H1 (cell line): ENCODE data around the gene GNG4. TPM values are rescaled to one million over a fixed set of nuclear protein-coding genes. Genes with fewer than 3 reads are reported as not detected.

Source experiments
- CTCF ChIA-PET: fragments of 300-600 bp; sonication (Branson Sonifier 250); formaldehyde crosslinking; loops from one replicate; lab custom pipeline; 2021; ENCODE audit not compliant: partially characterized antibody; lab: Charles Lee
- POLR2A ChIA-PET: fragments of 300-600 bp; sonication (Branson Sonifier 250); formaldehyde crosslinking; loops from one replicate; lab custom pipeline; 2021; ENCODE audit warnings: inconsistent platforms; ENCODE audit not compliant: partially characterized antibody; lab: Charles Lee
- DNase-seq, 2 experiments: peaks; one replicate each; pipeline versions ENCODE4 v3.0.0 to v3.0.0-alpha.2; 2010 to 2022; ENCODE audit warnings: low spot score in 2 of 2, low read depth in 1 of 2, mixed read lengths in 1 of 2
- FAIRE-seq: peaks from 2 replicates; lab custom pipeline; 2011; peaks lifted over from hg19 to GRCh38; lab: Jason Lieb, UNC
- H2AFZ ChIP-seq: 2 replicates; pipeline ENCODE4 v1.8.1; 2012; ENCODE audit warnings: low read length, inconsistent platforms
- H2AK5ac ChIP-seq: 2 replicates; pipeline ENCODE4 v1.6.1; 2013; ENCODE audit warnings: low read depth, low read length
- H2BK120ac ChIP-seq: replicated peaks from 2 replicates; pipeline ENCODE3; 2013; ENCODE audit warnings: low read depth, low read length, inconsistent platforms
- H2BK12ac ChIP-seq: 2 replicates; pipeline ENCODE4 v1.6.1; 2013; ENCODE audit warnings: low read depth, low read length
- H2BK15ac ChIP-seq: 2 replicates; pipeline ENCODE4 v1.6.1; 2013; ENCODE audit warnings: low read length
- H2BK20ac ChIP-seq: 2 replicates; pipeline ENCODE4 v1.6.1; 2013; ENCODE audit warnings: low read length
- H2BK5ac ChIP-seq: 2 replicates; pipeline ENCODE4 v1.6.1; 2013; ENCODE audit warnings: low read depth, low read length
- H3K14ac ChIP-seq: 2 replicates; pipeline ENCODE4 v1.6.1; 2013; ENCODE audit warnings: inconsistent platforms; ENCODE audit not compliant: insufficient read length
- H3K18ac ChIP-seq: 2 replicates; pipeline ENCODE4 v1.6.1; 2013; ENCODE audit warnings: low read length; ENCODE audit errors: extremely low read depth
- H3K23ac ChIP-seq: 2 replicates; pipeline ENCODE4 v1.6.1; 2013; ENCODE audit warnings: inconsistent platforms; ENCODE audit not compliant: insufficient read length
- H3K23me2 ChIP-seq: 2 replicates; pipeline ENCODE4 v1.6.1; 2013; ENCODE audit warnings: low read depth, low read length
- H3K27ac ChIP-seq: 2 replicates; pipeline ENCODE4 v1.6.1; 2011; ENCODE audit warnings: low read depth, low read length, inconsistent platforms
- H3K27me3 ChIP-seq, 4 experiments: replicated peaks in 1 of 4; 1 replicate in 1 of 4; 2 replicates in 3 of 4; pipeline versions ENCODE4 v1.6.1 to v1.8.1; 2011 to 2013; ENCODE audit warnings: low read length in 3 of 4, mild to moderate bottlenecking in 3 of 4, inconsistent platforms in 2 of 4, mixed read lengths in 2 of 4, moderate library complexity in 1 of 4; ENCODE audit not compliant: control insufficient read depth in 3 of 4, insufficient read depth in 3 of 4; ENCODE audit errors: extremely low read depth in 1 of 4
- H3K36me3 ChIP-seq, 4 experiments: 2 replicates each; pipeline versions ENCODE4 v1.6.1 to v1.8.1; 2011 to 2013; ENCODE audit warnings: mild to moderate bottlenecking in 4 of 4, low read length in 3 of 4, moderate library complexity in 2 of 4, control low read depth in 1 of 4, inconsistent platforms in 1 of 4; ENCODE audit not compliant: insufficient read depth in 4 of 4, control insufficient read depth in 2 of 4
- H3K4ac ChIP-seq: replicated peaks from 2 replicates; pipeline ENCODE3; 2013; ENCODE audit warnings: low read length, low read depth, mixed read lengths, inconsistent platforms; ENCODE audit not compliant: insufficient read length
- H3K4me1 ChIP-seq, 4 experiments: replicated peaks in 1 of 4; 1 replicate in 1 of 4; 2 replicates in 3 of 4; pipeline versions ENCODE4 v1.6.1 to v1.8.1; 2011 to 2013; ENCODE audit warnings: low read length in 3 of 4, inconsistent platforms in 2 of 4, mixed read lengths in 1 of 4; ENCODE audit not compliant: insufficient read depth in 4 of 4, control insufficient read depth in 3 of 4
- H3K4me2 ChIP-seq, 2 experiments: 2 replicates each; pipeline versions ENCODE4 v1.6.1 to v1.8.1; 2011 to 2013; ENCODE audit warnings: low read depth in 2 of 2, low read length in 2 of 2, control low read depth in 1 of 2, inconsistent platforms in 1 of 2, mild to moderate bottlenecking in 1 of 2; ENCODE audit not compliant: insufficient read depth in 1 of 2
- H3K4me3 ChIP-seq, 4 experiments: fragments of 200-600, 300-600 bp in 1 of 4; sonication (generic), shearing (Covaris generic), sonication (Bioruptor Twin) in 1 of 4; 2 replicates each; pipeline versions ENCODE4 v1.5.1 to v1.8.1; 2011 to 2016; ENCODE audit warnings: low read length in 4 of 4, low read depth in 3 of 4, control low read depth in 2 of 4, inconsistent platforms in 2 of 4, mild to moderate bottlenecking in 2 of 4, mixed read lengths in 1 of 4, moderate library complexity in 1 of 4; ENCODE audit not compliant: insufficient read depth in 2 of 4; ENCODE audit errors: extremely low read depth in 1 of 4
- H3K56ac ChIP-seq: replicated peaks from 2 replicates; pipeline ENCODE3; 2013; ENCODE audit warnings: low read depth, mild to moderate bottlenecking, mixed read lengths, low read length, inconsistent platforms; ENCODE audit not compliant: insufficient read length
- H3K79me1 ChIP-seq: 2 replicates; pipeline ENCODE4 v1.6.1; 2013; ENCODE audit warnings: low read depth, low read length, control low read depth
- H3K79me2 ChIP-seq, 2 experiments: 2 replicates each; pipeline versions ENCODE4 v1.6.1 to v1.8.1; 2012 to 2013; ENCODE audit warnings: low read length in 2 of 2, mild to moderate bottlenecking in 2 of 2, inconsistent platforms in 1 of 2; ENCODE audit not compliant: insufficient read depth in 2 of 2, control insufficient read depth in 1 of 2
- H3K9ac ChIP-seq, 4 experiments: replicated peaks in 1 of 4; 1 replicate in 1 of 4; 2 replicates in 3 of 4; pipeline versions ENCODE4 v1.6.1 to v1.8.1; 2011 to 2013; ENCODE audit warnings: low read depth in 3 of 4, low read length in 3 of 4, control low read depth in 2 of 4, mild to moderate bottlenecking in 2 of 4, moderate library complexity in 2 of 4, inconsistent platforms in 1 of 4; ENCODE audit errors: extremely low read depth in 1 of 4
- H3K9me3 ChIP-seq, 2 experiments: 2 replicates each; pipeline versions ENCODE4 v1.6.1 to v1.8.1; 2012 to 2013; ENCODE audit warnings: mild to moderate bottlenecking in 2 of 2, moderate library complexity in 2 of 2, control low read depth in 1 of 2, inconsistent platforms in 1 of 2, low read depth in 1 of 2, low read length in 1 of 2, mixed read lengths in 1 of 2; ENCODE audit not compliant: insufficient read depth in 2 of 2
- H4K20me1 ChIP-seq, 2 experiments: replicated peaks in 1 of 2; 2 replicates each; pipeline versions ENCODE3 to v1.8.1; 2011 to 2013; ENCODE audit warnings: inconsistent platforms in 2 of 2, low read length in 2 of 2, mild to moderate bottlenecking in 1 of 2; ENCODE audit not compliant: insufficient read depth in 2 of 2, control insufficient read depth in 1 of 2
- H4K5ac ChIP-seq: 2 replicates; pipeline ENCODE4 v1.6.1; 2013; ENCODE audit warnings: low read length, low read depth, mixed read lengths, inconsistent platforms; ENCODE audit not compliant: insufficient read length
- H4K8ac ChIP-seq: 2 replicates; pipeline ENCODE4 v1.8.0; 2013; ENCODE audit warnings: mild to moderate bottlenecking, moderate library complexity, low read length, inconsistent platforms; ENCODE audit not compliant: insufficient read depth; ENCODE audit errors: extremely low read depth
- H4K91ac ChIP-seq: replicated peaks from 2 replicates; pipeline ENCODE3; 2013; ENCODE audit warnings: low read length, mixed read lengths, inconsistent platforms; ENCODE audit not compliant: insufficient read length
- ASH2L ChIP-seq: fragments of 200-600, 300-600 bp; sonication (generic); IDR thresholded peaks from one replicate; pipeline ENCODE4 v1.7.1; 2017; ENCODE audit warnings: low read length
- CHD2 ChIP-seq: IDR thresholded peaks from 2 replicates; pipeline ENCODE4 v1.6.1; 2012; ENCODE audit warnings: low read length, improper control_type of control experiment
- KDM1A ChIP-seq: fragments of 200-600, 300-600 bp; sonication (generic); IDR thresholded peaks from 2 replicates; pipeline ENCODE4 v1.7.1; 2016; ENCODE audit warnings: mild to moderate bottlenecking, low read length, borderline replicate concordance
- KDM4A ChIP-seq: IDR thresholded peaks from one replicate; pipeline ENCODE4 v1.7.1; 2012; ENCODE audit warnings: low read depth, mild to moderate bottlenecking, moderate library complexity, low read length, inconsistent platforms; ENCODE audit not compliant: severe bottlenecking
- KDM5A ChIP-seq: fragments of 200-600 bp; IDR thresholded peaks from 2 replicates; pipeline ENCODE4 v1.7.1; 2012; ENCODE audit warnings: mild to moderate bottlenecking, low read length, inconsistent platforms, mixed read lengths
- SP2 ChIP-seq: IDR thresholded peaks from 2 replicates; pipeline ENCODE4 v1.6.1; 2012; ENCODE audit warnings: mild to moderate bottlenecking, low read length, inconsistent platforms
- SP4 ChIP-seq: IDR thresholded peaks from 2 replicates; pipeline ENCODE4 v1.6.1; 2012; ENCODE audit warnings: low read length, inconsistent platforms
- TAF7 ChIP-seq: optimal IDR thresholded peaks from 2 replicates; pipeline ENCODE3; 2011; ENCODE audit warnings: low read depth, mild to moderate bottlenecking, inconsistent platforms, low read length, moderate library complexity, borderline replicate concordance
- WGBS, 2 experiments: shearing (Covaris generic) in 1 of 2; methylation state at CpG; one replicate each; pipeline versions ENCODE4 v1.1.6 to v1.1.7; 2013 to 2015; ENCODE audit warnings: low lambda C conversion rate in 2 of 2, mixed read lengths in 2 of 2, inconsistent platforms in 1 of 2, low coverage in 1 of 2, missing lambda C conversion rate in 1 of 2; ENCODE audit not compliant: insufficient replicate concordance in 2 of 2, insufficient coverage in 1 of 2, insufficient read length in 1 of 2; ENCODE audit errors: extremely low coverage in 1 of 2, missing lambda C conversion rate in 1 of 2; 5-methylcytosine and 5-hydroxymethylcytosine counted together
- polyA plus RNA-seq, 7 experiments: library from polyadenylated mRNA; depleted of rRNA in 3 of 7; stranded (reverse) in 5 of 7; unstranded in 2 of 7; fragments of >200 nt in 5 of 7; fragments of 200-250 nt in 2 of 7; gene quantifications; 1 replicate in 5 of 7; 2 replicates in 1 of 7; 4 replicates in 1 of 7; pipeline versions ENCODE4 v1.2.1 to v1.2.3, GENCODE V29; 2011 to 2013; ENCODE audit warnings: missing spikeins in 2 of 7, mixed read lengths in 2 of 7
- total RNA-seq: library from RNA; stranded (reverse); fragmentation: NEBNext Ultra II Directional; extraction: Animal tissue kit (Norgen Biotek cat#: 25700); gene quantifications from 2 replicates; pipeline ENCODE4 v1.2.1, GENCODE V29; 2021

Gene GNG4
- total and polyA plus RNA-seq, 2 of the 8 experiments (the other 6 are each of a cell fraction or from before 2014, with no cell fraction given), result 95.5 to 96.8 TPM

DNA sequence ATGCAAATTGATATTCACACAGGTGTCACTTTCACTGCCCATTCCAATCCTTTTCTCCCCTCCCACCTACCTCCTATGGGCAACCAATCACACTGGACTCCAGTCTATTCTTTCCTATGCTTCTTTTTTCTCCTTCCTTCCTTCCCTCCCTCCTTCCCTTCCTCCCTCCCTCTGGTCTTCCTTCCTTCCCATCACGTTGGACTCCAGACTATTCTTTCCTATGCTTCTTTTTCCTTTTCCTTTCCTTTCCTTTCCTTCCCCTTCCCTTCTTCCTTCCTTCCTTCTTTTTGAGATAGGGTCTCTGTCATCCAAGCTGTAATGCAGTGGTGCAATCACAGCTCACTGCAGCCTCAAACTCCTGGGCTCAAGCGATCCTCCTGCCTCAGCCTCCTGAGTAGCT lies 64.6 kb downstream of the GNG4 start:
- H2AK5ac ChIP-seq, result no peak overlapping the region
- no peak overlapping the region for H2BK15ac ChIP-seq
- peaks cover 8 to 13% of the 10 kb centered on the region in 2 experiments; a peak in 3 of 4 replicates for H3K9me3 ChIP-seq
- peaks cover 5 to 49% (median 17%) of the 10 kb centered on the region in 4 experiments for H3K36me3 ChIP-seq
- TF ChIP-seq SP2 (no peak), TAF7 (no peak), KDM4A (no peak), KDM1A (no peak), SP4 (no peak), CHD2 (no peak), KDM5A (no peak), ASH2L (no peak)
- TF ChIP-seq, all 59 proteins: peak for 0
- Histone ChIP-seq H3K79me2 (no peaks in the 10 kb centered on the region; a peak in 1 of 4 replicates), H3K27ac (no peak overlapping the region), H3K4me1 (no peaks in the 10 kb centered on the region), H4K5ac (no peak overlapping the region), H2BK5ac (no peak overlapping the region), H3K56ac (no peak overlapping the region), H3K9ac (no peak overlapping the region), H3K23me2 (peaks cover 9% of the 10 kb centered on the region; the same call in 1 of the 2 replicates), H3K14ac (no peak overlapping the region), H2BK12ac (no peak overlapping the region), H3K4me2 (no peak overlapping the region), H3K79me1 (no peaks in the 10 kb centered on the region; the same call in 1 of the 2 replicates), H2BK20ac (no peak overlapping the region), H2BK120ac (no peak overlapping the region), H3K23ac (no peak overlapping the region), H4K8ac (no peak overlapping the region), H4K20me1 (peaks cover 0 to 2% of the 10 kb centered on the region in 2 experiments), H3K4me3 (no peak overlapping the region), H2AFZ (no peak overlapping the region), H3K4ac (no peak overlapping the region), H3K18ac (no peak overlapping the region), H3K27me3 (no peaks in the 10 kb centered on the region), H4K91ac (no peak overlapping the region)
- POLR2A ChIA-PET, result no interaction called here
- 85% methylated on average over 2 of the region's 2 CpGs; no CpG with 5 or more reads in 1 of the 2 experiments for WGBS, 2 experiments
- FAIRE-seq, result no peak
- DNase-seq, result no peak
- CTCF ChIA-PET, result interaction anchor here (4.1 kb wide), 1 partner anchor 15 kb away, joined by 47 read pairs; no protein-coding TSS in a partner anchor
